ENCODE data around the gene STK31.

GRCh38 chr7:23693224-23693623, 16.8 kb upstream of the STK31 start:
- TF ChIP-seq CTCF (IDR thresholded peaks at IDR 0.05) (no peak), EP300 (IDR thresholded peaks at IDR 0.05) (no peak)
